GM06990 (cell line): ENCODE results near the gene B3GALT5.

Source experiments
- DNase-seq: peaks from one replicate; pipeline ENCODE4 v3.0.0-alpha.2; 2011; ENCODE audit not compliant: insufficient read length; ENCODE audit errors: extremely low read depth
- H3K27me3 ChIP-seq: replicated peaks from 2 replicates; pipeline ENCODE4 v1.6.0; 2011; ENCODE audit warnings: low read length; ENCODE audit not compliant: control insufficient read depth, insufficient read depth
- H3K36me3 ChIP-seq: 2 replicates; pipeline ENCODE4 v1.5.1; 2011; ENCODE audit warnings: low read length; ENCODE audit not compliant: control insufficient read depth, insufficient read depth
- H3K4me3 ChIP-seq: replicated peaks from 2 replicates; pipeline ENCODE4 v1.5.1; 2011; ENCODE audit warnings: low read depth, mild to moderate bottlenecking, control low read depth, low read length
- TF ChIP-seq, protein P1 (sequence below): IDR thresholded peaks from 2 replicates; pipeline ENCODE4 v1.5.1; 2011; ENCODE audit warnings: low read length, control low read depth, mild to moderate bottlenecking, inconsistent platforms; ENCODE audit not compliant: insufficient read depth, poor library complexity, severe bottlenecking

B3GALT5 gene

DNA sequence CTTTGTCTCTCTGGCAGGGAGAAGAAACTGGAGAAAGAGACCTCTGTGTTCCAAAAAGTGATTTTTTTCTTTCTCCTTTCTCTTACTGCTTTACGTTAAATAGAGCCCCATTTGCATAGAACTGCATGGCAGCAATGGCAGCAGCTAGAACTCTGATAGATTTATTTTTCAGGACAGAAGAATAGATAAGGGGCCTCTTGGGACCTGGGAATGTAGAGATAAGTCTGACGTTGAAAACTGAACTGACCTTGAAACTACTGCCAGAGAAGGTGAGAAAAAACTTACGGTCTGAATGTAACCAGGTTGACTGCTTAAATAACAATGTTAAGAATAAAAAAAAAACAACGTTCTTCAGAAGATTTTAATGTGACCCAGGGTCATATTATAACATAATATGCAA, 25.4 kb upstream of the B3GALT5 start:
- Histone ChIP-seq H3K4me3 (no peak overlapping the region), H3K36me3 (no peaks in the 10 kb centered on the region), H3K27me3 (no peaks in the 10 kb centered on the region)
- no peak for DNase-seq
- TF ChIP-seq, protein P1, sequence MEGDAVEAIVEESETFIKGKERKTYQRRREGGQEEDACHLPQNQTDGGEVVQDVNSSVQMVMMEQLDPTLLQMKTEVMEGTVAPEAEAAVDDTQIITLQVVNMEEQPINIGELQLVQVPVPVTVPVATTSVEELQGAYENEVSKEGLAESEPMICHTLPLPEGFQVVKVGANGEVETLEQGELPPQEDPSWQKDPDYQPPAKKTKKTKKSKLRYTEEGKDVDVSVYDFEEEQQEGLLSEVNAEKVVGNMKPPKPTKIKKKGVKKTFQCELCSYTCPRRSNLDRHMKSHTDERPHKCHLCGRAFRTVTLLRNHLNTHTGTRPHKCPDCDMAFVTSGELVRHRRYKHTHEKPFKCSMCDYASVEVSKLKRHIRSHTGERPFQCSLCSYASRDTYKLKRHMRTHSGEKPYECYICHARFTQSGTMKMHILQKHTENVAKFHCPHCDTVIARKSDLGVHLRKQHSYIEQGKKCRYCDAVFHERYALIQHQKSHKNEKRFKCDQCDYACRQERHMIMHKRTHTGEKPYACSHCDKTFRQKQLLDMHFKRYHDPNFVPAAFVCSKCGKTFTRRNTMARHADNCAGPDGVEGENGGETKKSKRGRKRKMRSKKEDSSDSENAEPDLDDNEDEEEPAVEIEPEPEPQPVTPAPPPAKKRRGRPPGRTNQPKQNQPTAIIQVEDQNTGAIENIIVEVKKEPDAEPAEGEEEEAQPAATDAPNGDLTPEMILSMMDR = no peak

DNA sequence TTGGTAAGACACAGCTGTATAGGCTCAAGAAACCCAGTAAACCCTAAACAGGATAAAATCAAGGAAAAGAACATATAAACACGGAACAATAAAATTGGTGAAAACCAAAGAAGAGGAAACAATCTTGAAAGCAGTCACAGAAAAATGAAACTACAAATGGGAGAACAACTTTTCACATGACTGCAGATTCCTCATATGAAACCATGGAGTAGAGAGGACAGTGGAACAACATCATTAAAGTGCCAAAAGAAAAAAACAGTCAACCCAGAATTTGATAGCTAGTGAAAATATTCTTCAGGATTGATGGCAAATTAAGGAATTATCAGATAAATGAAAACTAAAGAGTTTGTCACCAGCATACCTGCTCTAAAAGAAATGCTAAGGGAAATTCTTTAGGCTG, 23.9 kb upstream of the B3GALT5 start:
- H3K36me3 ChIP-seq = no peaks in the 10 kb centered on the region
- DNase-seq = no peak
- TF ChIP-seq, protein P1 = no peak
- H3K4me3 ChIP-seq = no peak overlapping the region
- H3K27me3 ChIP-seq = no peaks in the 10 kb centered on the region

DNA sequence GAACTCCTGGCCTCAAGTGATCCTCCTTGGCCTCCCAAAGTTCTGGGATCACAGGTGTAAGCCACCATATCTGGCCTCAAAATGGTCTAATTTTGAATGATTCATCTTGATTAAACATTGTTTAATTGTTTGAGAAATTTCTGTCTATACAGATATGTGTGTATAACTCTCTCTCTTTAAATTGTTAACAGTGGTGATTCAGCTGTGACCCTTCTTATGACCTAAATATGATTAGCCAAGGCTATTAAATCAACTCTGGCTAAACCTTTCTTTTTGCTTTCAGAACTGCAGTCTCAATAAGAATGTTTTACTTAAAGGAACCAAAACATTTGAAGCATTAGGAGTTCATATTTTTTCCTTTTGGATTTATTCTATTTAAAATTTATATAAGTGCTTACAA, 19.2 kb upstream of the B3GALT5 start:
- DNase-seq = no peak
- no peaks in the 10 kb centered on the region for H3K36me3 ChIP-seq
- TF ChIP-seq, protein P1 = no peak
- H3K4me3 ChIP-seq = no peak overlapping the region
- no peaks in the 10 kb centered on the region for H3K27me3 ChIP-seq

DNA sequence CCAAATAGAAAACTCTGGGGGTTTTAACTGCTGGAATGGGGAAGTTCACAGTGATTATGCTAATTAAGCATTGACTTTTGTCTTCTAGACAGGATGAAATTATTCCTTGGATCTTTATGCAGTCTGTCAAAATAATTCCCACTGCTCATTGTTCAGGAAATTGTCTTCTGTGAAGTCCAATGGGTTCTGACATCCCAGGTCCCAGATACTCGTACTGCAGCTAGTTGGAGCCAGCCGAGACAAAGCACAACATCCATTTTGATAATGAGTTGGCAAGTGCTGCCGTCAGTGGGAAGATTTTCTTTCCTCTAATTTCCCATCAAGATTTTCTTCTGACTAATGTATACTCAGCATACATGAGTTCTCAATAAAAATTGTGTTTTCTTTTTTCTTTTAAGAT, 17.3 kb upstream of the B3GALT5 start:
- DNase-seq = no peak
- H3K36me3 ChIP-seq = no peaks in the 10 kb centered on the region

DNA sequence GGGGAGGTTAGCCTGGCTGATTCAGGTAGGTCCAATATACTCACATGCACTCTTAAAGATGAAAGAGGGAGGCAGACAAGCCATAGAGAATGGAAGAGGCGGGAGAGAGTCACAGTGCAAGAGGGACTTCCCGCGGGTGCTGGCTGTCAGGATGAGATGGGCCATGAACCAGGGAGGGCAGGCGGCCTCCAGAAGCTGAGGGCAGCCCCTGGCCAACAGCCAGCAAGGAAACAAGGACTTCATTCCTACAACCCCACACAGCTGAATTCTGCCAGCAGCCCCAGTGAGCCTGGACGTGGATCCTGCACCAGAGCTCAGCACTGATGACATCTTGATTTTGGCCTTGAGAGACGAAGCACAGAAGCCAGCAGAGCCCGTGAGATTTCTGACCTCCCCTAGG, 15.1 kb upstream of the B3GALT5 start:
- H3K4me3 ChIP-seq = no peak overlapping the region
- H3K27me3 ChIP-seq = no peaks in the 10 kb centered on the region
- H3K36me3 ChIP-seq = no peaks in the 10 kb centered on the region
- DNase-seq = no peak
- TF ChIP-seq, protein P1 = no peak

More for the DNA sequence above, 17.3 kb upstream of the B3GALT5 start:
- no peaks in the 10 kb centered on the region for H3K27me3 ChIP-seq
- TF ChIP-seq, protein P1 = no peak
- no peak overlapping the region for H3K4me3 ChIP-seq
